ENCODE results near the gene ABHD16A. TPM values are rescaled to one million over a fixed set of nuclear protein-coding genes. Genes with fewer than 3 reads are reported as not detected.

The ABHD16A gene
- total and polyA plus RNA-seq, 10 of the 15 experiments (the other 5 are each of a cell fraction or from before 2014, with no cell fraction given): 7.5 to 43.0 (median 32.9) TPM

GRCh38 chr6:31687860-31688693 is 15.0 kb downstream of the ABHD16A start:
- CTCF ChIA-PET: interaction anchor here (1.1 kb wide), 1 partner anchor 190 kb away, joined by 3 read pairs; no protein-coding TSS in a partner anchor
- Histone ChIP-seq H3K36me3 (ENCODE audit: control insufficient read depth in 2 of 2, insufficient read depth in 2 of 2, low read length in 1 of 2) (peaks cover 7 to 35% of the 10 kb centered on the region in 2 experiments; a peak in 3 of 4 replicates), H3K9ac (ENCODE audit: control insufficient read depth, insufficient read depth, low read length) (no peak overlapping the region), H3K4me1 (ENCODE audit: control insufficient read depth, insufficient read depth, low read length) (no peaks in the 10 kb centered on the region), H3K9me3 (replicated peaks; ENCODE audit: control insufficient read depth, insufficient read depth, low read length) (no peaks in the 10 kb centered on the region), H3K79me2 (ENCODE audit: control insufficient read depth, insufficient read depth, low read length) (no peaks in the 10 kb centered on the region), H3K27ac (ENCODE audit: control insufficient read depth, insufficient read depth) (no peak overlapping the region), H4K20me1 (ENCODE audit: control insufficient read depth, insufficient read depth) (no peaks in the 10 kb centered on the region), H3K4me3 (no peak overlapping the region), H3K27me3 (replicated peaks in 1 of 2; ENCODE audit: control insufficient read depth in 2 of 2, insufficient read depth in 2 of 2, low read length in 1 of 2) (no peaks in the 10 kb centered on the region), H2AFZ (ENCODE audit: control insufficient read depth, low read depth, low read length) (no peak overlapping the region), H3K4me2 (ENCODE audit: control insufficient read depth, insufficient read depth) (no peak overlapping the region)
- RAD21 ChIA-PET (ENCODE audit: unreplicated experiment): no interaction called here
- intact Hi-C loops (cut with micrococcal nuclease; ENCODE audit: unreplicated experiment) (no loop called here), in situ Hi-C loops (cut with MboI) (no loop called here)
- no peak for DNase-seq (ENCODE audit: low read depth, low spot score)
- BruUV-seq (replicated peaks): no TSS peak
- POLR2A ChIA-PET: no interaction called here
- no peak for FAIRE-seq
- 84% methylated on average over 14 of the region's 14 CpGs for WGBS (ENCODE audit: insufficient coverage, insufficient replicate concordance, low lambda C conversion rate, missing lambda C conversion rate)
- SMC1A ChIA-PET (ENCODE audit: uncharacterized antibody, unreplicated experiment): interaction anchor here (0.6 kb wide), 1 partner anchor 42 kb away, joined by 3 read pairs; no protein-coding TSS in a partner anchor
- no peak for ATAC-seq
- no peak for TF ChIP-seq PBX3 (IDR thresholded peaks at IDR 0.05; ENCODE audit: insufficient replicate concordance, low read depth, low read length)
- no peak for TF ChIP-seq RAD51 (IDR thresholded peaks at IDR 0.05)
- no peak for TF ChIP-seq ZNF622 (IDR thresholded peaks at IDR 0.05)
- no peak for TF ChIP-seq PRDM15 (CRISPR knock-in tag; IDR thresholded peaks at IDR 0.05)
- no peak for TF ChIP-seq ZBTB33 (IDR thresholded peaks at IDR 0.05)
- TF ChIP-seq NFIC (IDR thresholded peaks at IDR 0.05; ENCODE audit: low read depth, low read length): no peak
- no peak for TF ChIP-seq RELB (IDR thresholded peaks at IDR 0.05; ENCODE audit: low read depth)
- no peak for TF ChIP-seq MAX (IDR thresholded peaks at IDR 0.05; ENCODE audit: low read depth, low read length)
- TF ChIP-seq CREB1 (IDR thresholded peaks at IDR 0.05; ENCODE audit: low read depth): no peak
- no peak for TF ChIP-seq SRF (IDR thresholded peaks at IDR 0.05; ENCODE audit: low read depth in 2 of 2, low read length in 2 of 2)
- no peak for TF ChIP-seq LARP7 (IDR thresholded peaks at IDR 0.05)
- no peak for TF ChIP-seq EGR1 (IDR thresholded peaks at IDR 0.05; ENCODE audit: borderline replicate concordance in 1 of 2, low read depth in 2 of 2, low read length in 2 of 2)
